SU-DHL-6 (cell line): Measurements from ENCODE around the gene IMP3.

Source experiments
- H2AFZ ChIP-seq: fragments of 200-600 bp; sonication (generic); 2 replicates; pipeline ENCODE4 v1.6.1; 2014; ENCODE audit warnings: low read depth, mild to moderate bottlenecking, moderate library complexity, mixed read lengths, antibody characterized with exemption, low read length; ENCODE audit not compliant: severe bottlenecking
- H3F3A ChIP-seq: fragments of 200-600 bp; shearing (Covaris generic); 2 replicates; pipeline ENCODE4 v1.6.0; 2016; ENCODE audit warnings: antibody characterized with exemption, mild to moderate bottlenecking; ENCODE audit not compliant: insufficient read depth
- H3K27ac ChIP-seq: fragments of 200-600 bp; sonication (generic); 2 replicates; pipeline ENCODE4 v1.5.1; 2016; ENCODE audit warnings: low read depth, mild to moderate bottlenecking, low read length, moderate library complexity, mixed read lengths
- H3K27me3 ChIP-seq: fragments of 200-600 bp; sonication (generic), shearing (Covaris generic); 2 replicates; pipeline ENCODE4 v1.6.0; 2014; ENCODE audit warnings: mild to moderate bottlenecking, low read length
- H3K36me3 ChIP-seq: fragments of 200-600 bp; sonication (generic); 2 replicates; pipeline ENCODE4 v1.6.1; 2014; ENCODE audit warnings: mild to moderate bottlenecking, low read length, mixed read lengths
- H3K4me2 ChIP-seq: fragments of 300-600, 200-600 bp; shearing (Covaris generic), sonication (generic); 2 replicates; pipeline ENCODE4 v1.6.0; 2014; ENCODE audit warnings: low read length, low read depth, mild to moderate bottlenecking; ENCODE audit not compliant: poor library complexity, severe bottlenecking
- H3K4me3 ChIP-seq: fragments of 200-600 bp; sonication (generic); 2 replicates; pipeline ENCODE4 v1.5.1; 2014; ENCODE audit warnings: antibody characterized with exemption, low read length, mild to moderate bottlenecking, mixed read lengths; ENCODE audit not compliant: insufficient read depth, poor library complexity, severe bottlenecking
- H3K79me2 ChIP-seq: fragments of 200-600 bp; sonication (generic); 2 replicates; pipeline ENCODE4 v1.6.1; 2014; ENCODE audit warnings: mild to moderate bottlenecking, low read length, moderate library complexity; ENCODE audit not compliant: insufficient read depth
- H3K9ac ChIP-seq: fragments of 200-600 bp; sonication (generic); 2 replicates; pipeline ENCODE4 v1.7.0; 2014; ENCODE audit warnings: mild to moderate bottlenecking, low read length
- H3K9me2 ChIP-seq: fragments of 200-600 bp; sonication (generic); replicated peaks from 2 replicates; pipeline ENCODE4 v1.6.1; 2014; ENCODE audit warnings: low read length; ENCODE audit not compliant: insufficient read depth
- H3K9me3 ChIP-seq: fragments of 200-600 bp; sonication (generic); 2 replicates; pipeline ENCODE4 v1.6.1; 2014; ENCODE audit warnings: low read length, mixed read lengths; ENCODE audit not compliant: insufficient read depth
- H4K20me1 ChIP-seq: fragments of 200-600 bp; sonication (generic); 2 replicates; pipeline ENCODE4 v1.6.1; 2014; ENCODE audit warnings: low read depth, mild to moderate bottlenecking, antibody characterized with exemption, low read length, moderate library complexity, mixed read lengths
- CTCF ChIP-seq: fragments of 200-600 bp; sonication (generic); IDR thresholded peaks from one replicate; pipeline ENCODE4 v1.5.1; 2017; ENCODE audit warnings: antibody characterized with exemption, mild to moderate bottlenecking, low read length, moderate library complexity; ENCODE audit not compliant: insufficient read depth, poor library complexity, severe bottlenecking
- EZH2phosphoT487 ChIP-seq: fragments of 200-600 bp; sonication (generic), shearing (Covaris generic); conservative IDR thresholded peaks from 2 replicates; pipeline ENCODE4 v1.6.1; 2018; ENCODE audit warnings: mild to moderate bottlenecking, antibody characterized with exemption, low read length, moderate library complexity, mixed read lengths

The IMP3 gene

GRCh38 chr15:75625542-75626347 lies 14.3 kb downstream of the IMP3 start, which contains the start of gene SNUPN:
Gene SNUPN (minus strand): TSS chr15:75625725. CDS start chr15:75621051, 4,674 bp downstream.
- H3K4me2 ChIP-seq, result peak within 1 kb of the TSS; percentile 91
- H3F3A ChIP-seq, result peaks cover 19% of the 10 kb centered on the region; the same call in 1 of the 2 replicates
- H3K9me2 ChIP-seq, result no peaks in the 10 kb centered on the region
- no peaks in the 10 kb centered on the region for H3K9me3 ChIP-seq
- no peaks in the 10 kb centered on the region for H3K27me3 ChIP-seq
- H3K79me2 ChIP-seq, result no peaks in the 10 kb centered on the region
- peak within 1 kb of the TSS; percentile 95 for H3K9ac ChIP-seq
- H4K20me1 ChIP-seq, result no peaks in the 10 kb centered on the region
- TF ChIP-seq EZH2phosphoT487 (no peak), CTCF (no peak)
- peak within 1 kb of the TSS; percentile 100 for H3K4me3 ChIP-seq
- no peaks in the 10 kb centered on the region for H3K36me3 ChIP-seq
- peak within 1 kb of the TSS; percentile 83 for H3K27ac ChIP-seq
- peak within 1 kb of the TSS; percentile 93 for H2AFZ ChIP-seq

- Histone ChIP-seq H3K4me3 (no peak overlapping the region), H3K36me3 (peaks cover 11% of the 10 kb centered on the region; the same call in 1 of the 2 replicates), H3F3A (peaks cover 19% of the 10 kb centered on the region; the same call in 1 of the 2 replicates), H3K4me2 (no peak overlapping the region), H2AFZ (no peak overlapping the region), H3K27me3 (no peaks in the 10 kb centered on the region), H3K79me2 (no peaks in the 10 kb centered on the region), H3K9me3 (no peaks in the 10 kb centered on the region), H3K27ac (0 out of 2 replicates have a peak overlapping the region, but pooled peaks have one; percentile 1), H3K9ac (no peak overlapping the region), H4K20me1 (no peaks in the 10 kb centered on the region), H3K9me2 (no peaks in the 10 kb centered on the region)
- TF ChIP-seq EZH2phosphoT487 (no peak), CTCF (no peak)
These were observed 17.5 kb downstream of the IMP3 start for GRCh38 chr15:75622505-75622904.

DNA sequence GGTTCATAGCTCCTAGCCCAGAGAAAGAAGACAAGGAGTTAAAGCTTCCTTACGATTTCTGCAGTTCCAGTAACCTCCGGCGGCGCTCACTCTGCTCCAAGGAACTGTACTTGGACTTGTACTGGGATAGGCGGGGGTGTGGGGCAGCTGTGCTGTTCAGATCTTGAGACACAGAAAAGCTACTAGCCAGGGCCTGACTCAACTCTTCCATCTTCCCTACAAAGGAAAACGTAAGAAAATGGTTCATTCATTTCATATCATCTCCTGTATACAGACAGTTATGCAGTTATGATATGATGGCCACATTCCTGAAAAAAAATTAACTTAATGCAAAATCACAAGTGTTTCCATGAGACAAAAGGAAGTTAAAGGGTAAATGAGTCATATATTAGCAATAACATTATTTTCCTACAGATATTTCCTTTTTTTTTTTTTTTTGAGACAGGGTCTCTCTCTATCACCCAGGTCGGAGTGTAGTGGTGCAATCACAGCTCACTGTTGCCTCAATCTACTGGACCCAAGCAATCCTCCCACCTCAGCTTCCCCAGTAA lies 19.1 kb downstream of the IMP3 start:
- Histone ChIP-seq H3K36me3 (peaks cover 11% of the 10 kb centered on the region; the same call in 1 of the 2 replicates), H3F3A (peaks cover 11% of the 10 kb centered on the region; the same call in 1 of the 2 replicates), H3K27me3 (no peaks in the 10 kb centered on the region), H3K27ac (no peak overlapping the region), H3K79me2 (no peaks in the 10 kb centered on the region), H3K4me3 (no peak overlapping the region), H3K4me2 (no peak overlapping the region), H3K9ac (no peak overlapping the region), H4K20me1 (no peaks in the 10 kb centered on the region), H2AFZ (no peak overlapping the region), H3K9me2 (no peaks in the 10 kb centered on the region), H3K9me3 (no peaks in the 10 kb centered on the region)
- TF ChIP-seq CTCF, result no peak
- TF ChIP-seq EZH2phosphoT487, result no peak
